Activated T-cell treated with anti-CD3 and anti-CD28 coated beads for 48 hours (primary cell): ENCODE data around the gene JOSD1.
"Not testable (repeated sequence)": the region's sequence is repeated elsewhere in the genome, so short reads cannot be mapped to it uniquely, and the experiment has no call there.

Source experiments
- DNase-seq: peaks from one replicate; pipeline ENCODE4 v3.0.0-alpha.2; 2020; ENCODE audit warnings: low read depth

The JOSD1 gene

GRCh38 chr22:38684895-38685294, 15.8 kb downstream of the JOSD1 start:
- DNase-seq: no peak

- DNase-seq: peak; percentile 85
Measured at GRCh38 chr22:38681582-38682335, 19.0 kb downstream of the JOSD1 start, which contains the start of gene TOMM22. Gene TOMM22 (plus strand): TSS chr22:38681957. CDS start chr22:38681979, 22 bp downstream.

- DNase-seq: no peak
Measured at GRCh38 chr22:38675833-38676232, 24.9 kb downstream of the JOSD1 start.

- DNase-seq: no peak
Measured at GRCh38 chr22:38674888-38675287, 25.9 kb downstream of the JOSD1 start.

GRCh38 chr22:38657045-38657909, 43.5 kb downstream of the JOSD1 start:
- DNase-seq: peak; percentile 34

GRCh38 chr22:38656256-38657044, 44.3 kb downstream of the JOSD1 start, which contains the start of the genes CBY1 and FAM227A:
Gene CBY1 (plus strand): TSS chr22:38656638. CDS start chr22:38668055, 11,417 bp downstream.
Gene FAM227A (minus strand): TSS chr22:38656392. CDS start chr22:38650168, 6,224 bp downstream.
- DNase-seq: peak; percentile 80

- DNase-seq: no peak
Measured at GRCh38 chr22:38655519-38656255, 45.1 kb downstream of the JOSD1 start.

GRCh38 chr22:38653741-38654140, 47.0 kb downstream of the JOSD1 start:
- no peak for DNase-seq

GRCh38 chr22:38652859-38653258, 47.9 kb downstream of the JOSD1 start:
- DNase-seq: no peak

- no peak for DNase-seq
Measured at GRCh38 chr22:38649841-38650522, 50.8 kb downstream of the JOSD1 start.

- no peak for DNase-seq
Measured at GRCh38 chr22:38645430-38645829, 55.3 kb downstream of the JOSD1 start.

GRCh38 chr22:38644245-38644644, 56.5 kb downstream of the JOSD1 start:
- not testable (repeated sequence) for DNase-seq

GRCh38 chr22:38641476-38642040, 59.2 kb downstream of the JOSD1 start:
- DNase-seq: no peak

GRCh38 chr22:38638728-38639127, 62.0 kb downstream of the JOSD1 start:
- DNase-seq: no peak

- DNase-seq: no peak
Measured at GRCh38 chr22:38638216-38638615, 62.5 kb downstream of the JOSD1 start.
